ENCODE data around the gene ABI3BP. TPM values are rescaled to one million over a fixed set of nuclear protein-coding genes. Genes with fewer than 3 reads are reported as not detected.

ABI3BP gene
- total and polyA plus RNA-seq, 2 donors (not counting 1 experiment from before 2014, with no cell fraction given) = 4.8 to 62.9 TPM

GRCh38 chr3:100715176-100715575 is 278.0 kb downstream of the ABI3BP start:
- Histone ChIP-seq H3K4me2 (ENCODE audit: extremely low read depth, insufficient read depth, low read length) (no peak overlapping the region), H3K9me3 (ENCODE audit: control insufficient read depth, insufficient read depth, low read depth, low read length) (no peaks in the 10 kb centered on the region), H3K9ac (ENCODE audit: insufficient read depth, low read length) (no peak overlapping the region), H3K27ac (ENCODE audit: insufficient read depth, low read length) (no peak overlapping the region), H3K36me3 (ENCODE audit: control insufficient read depth, insufficient read depth, low read length) (peaks cover 6% of the 10 kb centered on the region), H3K79me2 (ENCODE audit: control insufficient read depth, insufficient read depth, low read length) (peaks cover 93% of the 10 kb centered on the region), H3K4me1 (ENCODE audit: control insufficient read depth, extremely low read depth, insufficient read depth, low read length) (peaks cover 2% of the 10 kb centered on the region), H2AFZ (ENCODE audit: low read length) (no peak overlapping the region), H4K20me1 (ENCODE audit: control insufficient read depth, extremely low read depth, insufficient read depth, low read length) (peaks cover 8% of the 10 kb centered on the region), H3K4me3 (replicated peaks in 1 of 4; ENCODE audit: control extremely low read depth in 1 of 4, insufficient read depth in 1 of 4, low read depth in 3 of 4, low read length in 4 of 4) (no peak overlapping the region), H3K27me3 (ENCODE audit: control insufficient read depth, insufficient read depth, low read length) (no peaks in the 10 kb centered on the region)
- TF ChIP-seq CTCF (conservative IDR thresholded peaks at IDR 0.05 in 1 of 2, IDR thresholded peaks at IDR 0.05 in 1 of 2; ENCODE audit: low read depth in 1 of 2, low read length in 2 of 2) = no peak
- no peak for TF ChIP-seq EZH2 (IDR thresholded peaks at IDR 0.05; ENCODE audit: low read length, missing control alignments)
- DNase-seq (ENCODE audit: low read depth in 2 of 2) = no peak

- Histone ChIP-seq H3K4me2 (ENCODE audit: extremely low read depth, insufficient read depth, low read length) (peak overlapping the region; percentile 80), H3K4me1 (ENCODE audit: control insufficient read depth, extremely low read depth, insufficient read depth, low read length) (no peaks in the 10 kb centered on the region), H3K36me3 (ENCODE audit: control insufficient read depth, insufficient read depth, low read length) (peaks cover 6% of the 10 kb centered on the region), H3K4me3 (replicated peaks in 1 of 4; ENCODE audit: control extremely low read depth in 1 of 4, insufficient read depth in 1 of 4, low read depth in 3 of 4, low read length in 4 of 4) (peak overlapping the region; percentile 69 to 92 (median 82)), H2AFZ (ENCODE audit: low read length) (no peak overlapping the region), H3K9ac (ENCODE audit: insufficient read depth, low read length) (peak overlapping the region; percentile 81), H3K27me3 (ENCODE audit: control insufficient read depth, insufficient read depth, low read length) (no peaks in the 10 kb centered on the region), H3K79me2 (ENCODE audit: control insufficient read depth, insufficient read depth, low read length) (peaks cover 56% of the 10 kb centered on the region), H3K27ac (ENCODE audit: insufficient read depth, low read length) (peak overlapping the region; percentile 93), H3K9me3 (ENCODE audit: control insufficient read depth, insufficient read depth, low read depth, low read length) (no peaks in the 10 kb centered on the region), H4K20me1 (ENCODE audit: control insufficient read depth, extremely low read depth, insufficient read depth, low read length) (peaks cover 2% of the 10 kb centered on the region)
- TF ChIP-seq CTCF (conservative IDR thresholded peaks at IDR 0.05 in 1 of 2, IDR thresholded peaks at IDR 0.05 in 1 of 2; ENCODE audit: low read depth in 1 of 2, low read length in 2 of 2) (peak; percentile 38 to 41), EZH2 (IDR thresholded peaks at IDR 0.05; ENCODE audit: low read length, missing control alignments) (no peak)
- DNase-seq (ENCODE audit: low read depth in 2 of 2) = peak; percentile 65 to 68
Measured at GRCh38 chr3:100710261-100710968, 282.8 kb downstream of the ABI3BP start.

GRCh38 chr3:100709842-100710260 is 283.4 kb downstream of the ABI3BP start:
- Histone ChIP-seq H3K36me3 (ENCODE audit: control insufficient read depth, insufficient read depth, low read length) (peaks cover 4% of the 10 kb centered on the region), H3K4me2 (ENCODE audit: extremely low read depth, insufficient read depth, low read length) (peak overlapping the region; percentile 79), H3K9me3 (ENCODE audit: control insufficient read depth, insufficient read depth, low read depth, low read length) (no peaks in the 10 kb centered on the region), H4K20me1 (ENCODE audit: control insufficient read depth, extremely low read depth, insufficient read depth, low read length) (peaks cover 2% of the 10 kb centered on the region), H3K4me3 (replicated peaks in 1 of 4; ENCODE audit: control extremely low read depth in 1 of 4, insufficient read depth in 1 of 4, low read depth in 3 of 4, low read length in 4 of 4) (peak overlapping the region; percentile 69 to 92 (median 82)), H2AFZ (ENCODE audit: low read length) (no peak overlapping the region), H3K9ac (ENCODE audit: insufficient read depth, low read length) (peak overlapping the region; percentile 98), H3K79me2 (ENCODE audit: control insufficient read depth, insufficient read depth, low read length) (peaks cover 51% of the 10 kb centered on the region), H3K27me3 (ENCODE audit: control insufficient read depth, insufficient read depth, low read length) (no peaks in the 10 kb centered on the region), H3K27ac (ENCODE audit: insufficient read depth, low read length) (peak overlapping the region; percentile 93), H3K4me1 (ENCODE audit: control insufficient read depth, extremely low read depth, insufficient read depth, low read length) (no peaks in the 10 kb centered on the region)
- peak; percentile 18 to 47 for DNase-seq (ENCODE audit: low read depth in 2 of 2)
- TF ChIP-seq EZH2 (IDR thresholded peaks at IDR 0.05; ENCODE audit: low read length, missing control alignments) = no peak
- TF ChIP-seq CTCF (conservative IDR thresholded peaks at IDR 0.05 in 1 of 2, IDR thresholded peaks at IDR 0.05 in 1 of 2; ENCODE audit: low read depth in 1 of 2, low read length in 2 of 2) = no peak

Measured in fibroblast of lung (primary cell).